Measurements from ENCODE around the gene MIPOL1. TPM values are rescaled to one million over a fixed set of nuclear protein-coding genes. Genes with fewer than 3 reads are reported as not detected.
"Not testable (repeated sequence)": the region's sequence is repeated elsewhere in the genome, so short reads cannot be mapped to it uniquely, and the experiment has no call there.

Gene MIPOL1
- total RNA-seq, 1 experiment from 2014 or later = 15.4 TPM

- no peaks in the 10 kb centered on the region for H3K9me2 ChIP-seq (ENCODE audit: insufficient read depth)
- H3K4me2 ChIP-seq (ENCODE audit: low read length) = no peak overlapping the region
- no peak overlapping the region for H3K27ac ChIP-seq (ENCODE audit: low read depth, low read length)
- no peaks in the 10 kb centered on the region for H3K4me1 ChIP-seq (ENCODE audit: control insufficient read depth in 1 of 2, insufficient read depth in 2 of 2, low read length in 2 of 2)
- H3K36me3 ChIP-seq (ENCODE audit: control insufficient read depth in 1 of 2, insufficient read depth in 2 of 2, low read length in 2 of 2) = no peaks in the 10 kb centered on the region
- CTCF ChIA-PET = interaction anchor here (1.9 kb wide), 1 partner anchor 8 kb away, joined by 6 read pairs; no protein-coding TSS in a partner anchor
- RAD21 ChIA-PET (ENCODE audit: low non-redundant PET in 1 of 2, low total read pairs in 2 of 2, uncharacterized antibody in 2 of 2, unreplicated experiment in 2 of 2) = no interaction called here
- H3K9me3 ChIP-seq (ENCODE audit: control insufficient read depth in 1 of 2, insufficient read depth in 1 of 2, low read depth in 1 of 2, low read length in 2 of 2) = 0 out of 4 replicates have a peak, but pooled peaks cover 0 to 3% of the 10 kb centered on the region in 2 experiments
- DNase-seq (ENCODE audit: low read depth, low spot score) (no peak), ATAC-seq (no peak)
- H3K9ac ChIP-seq (ENCODE audit: low read length) = no peak overlapping the region
- no peak overlapping the region for H3K4me3 ChIP-seq (replicated peaks in 1 of 2; ENCODE audit: low read depth in 1 of 2, low read length in 2 of 2)
- no peaks in the 10 kb centered on the region for H3K79me2 ChIP-seq (ENCODE audit: insufficient read depth, low read length)
- no peak overlapping the region for H2AFZ ChIP-seq (ENCODE audit: low read depth, low read length, poor library complexity, severe bottlenecking)
- TF ChIP-seq EGR1 (IDR thresholded peaks at IDR 0.05; ENCODE audit: low read depth) (no peak), POLR2AphosphoS5 (IDR thresholded peaks at IDR 0.05; ENCODE audit: low read depth, low read length) (no peak), ELF1 (IDR thresholded peaks at IDR 0.05; ENCODE audit: borderline replicate concordance, low read depth) (no peak), TCF7L2 (IDR thresholded peaks at IDR 0.05; ENCODE audit: borderline replicate concordance, extremely low read depth, insufficient read depth, insufficient read length) (no peak), ZBTB33 (IDR thresholded peaks at IDR 0.05; ENCODE audit: extremely low read depth, insufficient replicate concordance, low read length) (no peak), SIN3A (IDR thresholded peaks at IDR 0.05; ENCODE audit: low read depth) (no peak), ZFX (IDR thresholded peaks at IDR 0.05) (no peak), EZH2 (IDR thresholded peaks at IDR 0.05) (no peak), POLR2A (IDR thresholded peaks at IDR 0.05; ENCODE audit: borderline replicate concordance, extremely low read depth, insufficient read depth, insufficient read length) (no peak), FOSL1 (IDR thresholded peaks at IDR 0.05; ENCODE audit: low read depth) (no peak), MAX (IDR thresholded peaks at IDR 0.05) (no peak), ZNF274 (IDR thresholded peaks at IDR 0.05; ENCODE audit: low read depth, low read length) (no peak), REST (IDR thresholded peaks at IDR 0.05; ENCODE audit: low read depth) (no peak), RAD21 (IDR thresholded peaks at IDR 0.05; ENCODE audit: low read depth) (no peak), EZH2phosphoT487 (IDR thresholded peaks at IDR 0.05; ENCODE audit: borderline replicate concordance) (no peak), SRF (IDR thresholded peaks at IDR 0.05; ENCODE audit: low read depth) (no peak), ATF3 (IDR thresholded peaks at IDR 0.05) (no peak), CEBPB (IDR thresholded peaks at IDR 0.05; ENCODE audit: low read depth) (no peak)
- no peaks in the 10 kb centered on the region for H3K27me3 ChIP-seq (ENCODE audit: insufficient read depth, low read length)
- POLR2A ChIA-PET = no interaction called here
- no peaks in the 10 kb centered on the region for H4K20me1 ChIP-seq (ENCODE audit: insufficient read depth)
- intact Hi-C loops (cut with micrococcal nuclease) = loop anchor here (10.0 kb wide), 1 partner anchor 1273 kb away; no protein-coding TSS in a partner anchor
- no TSS peak for BruUV-seq (replicated peaks)
Measured at GRCh38 chr14:37157987-37158386, 39.8 kb upstream of the MIPOL1 start.

- BruUV-seq (replicated peaks); H2AFZ ChIP-seq (ENCODE audit: low read depth, low read length, poor library complexity, severe bottlenecking); CTCF ChIA-PET; H3K4me2 ChIP-seq (ENCODE audit: low read length); POLR2A ChIA-PET; RAD21 ChIA-PET (ENCODE audit: low non-redundant PET in 1 of 2, low total read pairs in 2 of 2, uncharacterized antibody in 2 of 2, unreplicated experiment in 2 of 2); DNase-seq (ENCODE audit: low read depth, low spot score); H3K9me2 ChIP-seq (ENCODE audit: insufficient read depth); H4K20me1 ChIP-seq (ENCODE audit: insufficient read depth); H3K9ac ChIP-seq (ENCODE audit: low read length); ATAC-seq; H3K27me3 ChIP-seq (ENCODE audit: insufficient read depth, low read length); H3K36me3 ChIP-seq (ENCODE audit: control insufficient read depth in 1 of 2, insufficient read depth in 2 of 2, low read length in 2 of 2); H3K79me2 ChIP-seq (ENCODE audit: insufficient read depth, low read length); H3K4me1 ChIP-seq (ENCODE audit: control insufficient read depth in 1 of 2, insufficient read depth in 2 of 2, low read length in 2 of 2); H3K4me3 ChIP-seq (replicated peaks in 1 of 2; ENCODE audit: low read depth in 1 of 2, low read length in 2 of 2); H3K27ac ChIP-seq (ENCODE audit: low read depth, low read length); H3K9me3 ChIP-seq (ENCODE audit: control insufficient read depth in 1 of 2, insufficient read depth in 1 of 2, low read depth in 1 of 2, low read length in 2 of 2); intact Hi-C loops (cut with micrococcal nuclease): not testable (repeated sequence)
Measured at GRCh38 chr14:37162307-37162706, 35.4 kb upstream of the MIPOL1 start.

Data from HCT116 (cell line).